ENCODE results near the gene NF2. TPM values are rescaled to one million over a fixed set of nuclear protein-coding genes. Genes with fewer than 3 reads are reported as not detected.
A peak's percentile ranks its signal among the peaks of the same experiment; 100 is the strongest.

The NF2 gene
- total RNA-seq, 1 donor from 2014 or later = 42.4 TPM

DNA sequence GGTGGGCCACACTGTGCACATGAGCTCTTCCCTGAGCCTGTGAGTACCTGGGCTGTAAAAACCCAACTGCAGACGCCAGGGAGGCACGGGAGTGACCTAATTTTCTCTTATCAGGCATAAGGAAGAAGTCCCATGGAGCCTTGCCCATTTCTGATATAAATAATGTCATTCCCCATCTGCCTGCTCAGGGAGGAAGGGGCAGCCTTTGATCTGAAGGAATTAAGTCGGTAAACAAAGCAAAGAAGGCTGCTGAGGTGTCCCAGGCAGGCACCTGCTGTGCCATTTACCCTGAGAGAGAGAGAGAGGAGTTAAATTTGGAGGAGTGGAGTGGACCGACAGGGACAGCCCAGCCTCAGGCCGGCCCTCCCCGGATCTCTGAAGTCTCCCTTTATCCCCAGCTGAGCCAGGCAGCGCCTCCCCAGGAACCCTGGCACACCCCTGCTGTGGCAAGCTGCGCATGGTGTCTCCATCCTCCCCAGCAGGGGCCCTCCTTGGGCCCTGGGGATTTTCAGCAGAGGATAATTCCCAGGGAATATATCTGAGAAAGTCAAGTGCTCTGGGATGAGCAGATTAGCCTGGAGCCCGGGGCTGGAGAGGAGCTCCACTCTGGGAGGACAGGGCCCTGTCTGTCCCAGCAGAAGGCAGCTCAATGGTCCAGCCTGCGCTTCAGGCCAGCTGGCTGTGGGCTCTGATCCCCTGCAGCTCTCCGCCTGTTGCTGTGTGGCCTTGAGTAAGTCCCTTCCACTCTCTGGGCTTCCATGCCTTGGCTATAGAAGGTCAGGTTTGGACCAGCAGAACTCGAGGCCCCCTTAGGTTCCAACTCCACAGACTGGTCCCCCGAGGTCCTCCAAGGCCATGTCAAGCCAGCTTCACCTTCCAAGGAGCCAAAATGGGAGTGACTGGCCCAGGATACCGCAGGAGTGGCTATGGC is 98.8 kb downstream of the NF2 start:
- Histone ChIP-seq H3K36me3 (peaks cover 1% of the 10 kb centered on the region), H3K4me1 (peaks cover 31% of the 10 kb centered on the region), H3K4me3 (no peak overlapping the region), H3K27ac (no peak overlapping the region), H3K27me3 (ENCODE audit: low read depth) (peaks cover 5% of the 10 kb centered on the region), H3K9me3 (no peaks in the 10 kb centered on the region)
- TF ChIP-seq, protein P1, sequence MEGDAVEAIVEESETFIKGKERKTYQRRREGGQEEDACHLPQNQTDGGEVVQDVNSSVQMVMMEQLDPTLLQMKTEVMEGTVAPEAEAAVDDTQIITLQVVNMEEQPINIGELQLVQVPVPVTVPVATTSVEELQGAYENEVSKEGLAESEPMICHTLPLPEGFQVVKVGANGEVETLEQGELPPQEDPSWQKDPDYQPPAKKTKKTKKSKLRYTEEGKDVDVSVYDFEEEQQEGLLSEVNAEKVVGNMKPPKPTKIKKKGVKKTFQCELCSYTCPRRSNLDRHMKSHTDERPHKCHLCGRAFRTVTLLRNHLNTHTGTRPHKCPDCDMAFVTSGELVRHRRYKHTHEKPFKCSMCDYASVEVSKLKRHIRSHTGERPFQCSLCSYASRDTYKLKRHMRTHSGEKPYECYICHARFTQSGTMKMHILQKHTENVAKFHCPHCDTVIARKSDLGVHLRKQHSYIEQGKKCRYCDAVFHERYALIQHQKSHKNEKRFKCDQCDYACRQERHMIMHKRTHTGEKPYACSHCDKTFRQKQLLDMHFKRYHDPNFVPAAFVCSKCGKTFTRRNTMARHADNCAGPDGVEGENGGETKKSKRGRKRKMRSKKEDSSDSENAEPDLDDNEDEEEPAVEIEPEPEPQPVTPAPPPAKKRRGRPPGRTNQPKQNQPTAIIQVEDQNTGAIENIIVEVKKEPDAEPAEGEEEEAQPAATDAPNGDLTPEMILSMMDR (IDR thresholded peaks at IDR 0.05) = no peak
- peak in 1 of 2 donors; percentile 13 for ATAC-seq
- no peak for DNase-seq
- intact Hi-C loops (cut with DNase I) = no loop called here

DNA sequence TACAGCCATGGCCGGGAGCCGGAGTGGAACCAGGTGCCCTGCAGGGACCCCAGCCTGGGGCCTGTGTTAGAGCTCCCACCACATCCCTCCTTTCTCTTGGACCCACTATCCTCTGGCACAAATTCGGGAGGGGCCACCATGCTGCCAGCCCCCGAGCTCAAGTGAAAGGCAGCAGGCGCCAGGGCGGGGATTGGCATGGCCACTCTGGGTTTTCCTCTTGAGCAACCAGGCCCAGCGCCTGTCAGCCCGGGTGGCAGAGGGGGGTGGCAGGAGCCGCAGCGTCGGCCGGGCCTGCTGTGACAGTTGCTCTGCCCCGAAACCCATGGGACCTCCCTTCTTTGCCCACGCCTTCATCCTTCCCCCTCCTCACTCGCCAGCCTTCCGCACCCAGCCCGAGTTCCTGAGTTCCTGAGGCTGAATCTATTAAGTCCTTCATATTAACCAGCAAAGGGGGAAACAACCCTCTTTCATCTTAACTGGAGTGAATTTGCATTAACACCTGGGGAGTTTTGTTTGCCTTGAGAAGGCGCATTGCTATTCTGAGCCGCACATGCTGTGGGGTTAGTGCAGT is 99.6 kb downstream of the NF2 start:
- ATAC-seq = peak; percentile 60 to 74
- H3K4me1 ChIP-seq = peaks cover 31% of the 10 kb centered on the region

DNA sequence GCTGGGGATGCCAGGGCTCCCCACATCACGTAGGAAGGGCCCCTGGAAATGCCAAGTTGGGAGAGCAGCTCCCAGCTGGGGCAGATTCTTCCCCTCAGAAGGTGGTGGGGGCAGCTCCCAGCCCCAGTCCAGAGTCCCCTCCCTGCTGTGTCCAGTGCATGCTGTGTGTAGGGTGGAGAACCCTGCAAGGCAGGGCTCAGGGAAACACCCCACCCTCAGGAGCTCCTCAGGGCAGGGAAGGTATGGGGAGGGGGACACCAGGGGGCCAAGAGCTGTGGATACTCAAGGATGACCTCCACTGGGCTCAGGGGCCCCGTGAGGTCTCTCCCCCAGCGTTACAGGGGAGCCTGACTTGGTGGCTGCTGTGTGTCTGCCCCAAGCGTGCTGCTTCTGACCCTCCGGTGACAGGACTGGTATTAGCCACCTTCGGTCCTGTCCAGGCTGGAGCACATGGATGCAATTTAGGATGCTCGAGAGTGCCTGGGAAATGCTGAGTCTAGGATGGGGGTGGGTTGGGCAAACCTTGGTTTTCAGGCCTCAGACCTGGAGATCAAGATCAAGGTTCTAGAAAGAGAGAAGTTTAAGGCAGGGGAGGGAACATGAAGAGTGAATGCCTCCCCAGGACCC is 100.2 kb downstream of the NF2 start:
- DNase-seq = no peak
- no peak for ATAC-seq
- H3K4me1 ChIP-seq = peaks cover 31% of the 10 kb centered on the region
- TF ChIP-seq, protein P1 (IDR thresholded peaks at IDR 0.05) = no peak
- no peaks in the 10 kb centered on the region for H3K36me3 ChIP-seq
- intact Hi-C loops (cut with DNase I) = no loop called here
- no peak overlapping the region for H3K27ac ChIP-seq
- peaks cover 5% of the 10 kb centered on the region for H3K27me3 ChIP-seq (ENCODE audit: low read depth)
- H3K4me3 ChIP-seq = no peak overlapping the region
- H3K9me3 ChIP-seq = no peaks in the 10 kb centered on the region

More for the DNA sequence above, 99.6 kb downstream of the NF2 start:
- H3K27ac ChIP-seq = no peak overlapping the region
- no peak overlapping the region for H3K4me3 ChIP-seq
- H3K36me3 ChIP-seq = no peaks in the 10 kb centered on the region
- H3K9me3 ChIP-seq = no peaks in the 10 kb centered on the region
- H3K27me3 ChIP-seq (ENCODE audit: low read depth) = peaks cover 5% of the 10 kb centered on the region
- TF ChIP-seq, protein P1 (IDR thresholded peaks at IDR 0.05) = no peak
- intact Hi-C loops (cut with DNase I) = no loop called here
- DNase-seq = peak; percentile 68

DNA sequence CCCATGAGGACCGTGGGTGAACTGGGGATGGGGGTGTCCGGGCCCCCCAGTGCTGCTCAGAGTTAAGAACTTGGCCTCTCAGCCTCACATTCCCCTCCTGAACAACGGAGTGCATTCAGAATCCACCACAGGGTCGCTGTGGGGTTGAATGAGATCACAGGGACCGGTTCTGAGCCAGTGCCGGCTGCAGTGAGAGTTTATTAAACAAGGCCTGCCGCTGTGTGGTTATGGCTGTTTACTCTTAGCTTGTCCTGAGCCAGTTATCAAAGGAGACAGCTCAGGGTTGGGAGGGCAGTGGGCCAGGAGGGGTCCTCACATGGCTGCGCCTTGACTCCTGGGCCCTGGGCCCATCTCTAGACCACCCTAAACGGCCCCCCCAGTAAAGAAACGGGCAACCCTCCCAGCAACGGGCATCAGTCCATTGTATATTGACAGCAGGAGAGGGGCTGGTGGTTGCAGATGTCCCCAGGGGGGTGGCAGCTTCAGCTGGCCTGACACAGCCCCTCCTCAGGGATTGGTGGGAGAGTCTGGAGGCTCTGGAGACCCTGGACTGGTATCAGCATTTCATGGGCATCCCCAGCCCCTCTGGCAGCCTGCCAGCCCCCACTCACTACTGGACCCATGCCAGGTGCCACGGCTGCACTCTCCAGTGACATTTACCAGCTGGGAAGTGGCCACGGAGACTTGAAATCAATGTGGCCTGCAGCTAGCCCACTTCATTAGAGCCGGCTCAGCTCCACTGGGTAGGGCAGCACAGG is 101.3 kb downstream of the NF2 start:
- intact Hi-C loops (cut with DNase I) = no loop called here

More for the DNA sequence above, 101.3 kb downstream of the NF2 start:
- ATAC-seq = peak; percentile 2 to 24
- no peaks in the 10 kb centered on the region for H3K9me3 ChIP-seq
- no peak for DNase-seq
- no peaks in the 10 kb centered on the region for H3K36me3 ChIP-seq
- H3K27ac ChIP-seq = no peak overlapping the region
- peaks cover 5% of the 10 kb centered on the region for H3K27me3 ChIP-seq (ENCODE audit: low read depth)
- TF ChIP-seq, protein P1 (IDR thresholded peaks at IDR 0.05) = no peak
- H3K4me1 ChIP-seq = peaks cover 31% of the 10 kb centered on the region
- H3K4me3 ChIP-seq = no peak overlapping the region

Data from lower lobe of right lung (tissue), 2 donors.